Neural cell (in vitro differentiated cells): ENCODE data around the gene PPP1R13B. TPM values are rescaled to one million over a fixed set of nuclear protein-coding genes. Genes with fewer than 3 reads are reported as not detected.

ENCODE experiments used
- H2AFZ ChIP-seq: fragments of 200-600, 300-800 bp; sonication (generic), shearing (Covaris generic); 2 replicates; pipeline ENCODE4 v1.6.0; 2014; ENCODE audit warnings: low read depth, mild to moderate bottlenecking, antibody characterized with exemption, low read length, moderate library complexity
- H3F3A ChIP-seq: fragments of 200-600 bp; shearing (Covaris generic); 2 replicates; pipeline ENCODE4 v1.6.1; 2016; ENCODE audit warnings: mild to moderate bottlenecking, moderate library complexity, mixed read lengths, antibody characterized with exemption, low read length; ENCODE audit not compliant: insufficient read depth, poor library complexity, severe bottlenecking
- H3K27ac ChIP-seq: fragments of 200-600, 300-800 bp; sonication (generic), shearing (Covaris generic); 2 replicates; pipeline ENCODE4 v1.5.1; 2014; ENCODE audit warnings: mild to moderate bottlenecking, low read length, moderate library complexity
- H3K27me3 ChIP-seq: fragments of 300-800, 200-600 bp; sonication (generic), shearing (Covaris generic); 2 replicates; pipeline ENCODE4 v1.6.0; 2014; ENCODE audit warnings: mild to moderate bottlenecking, low read depth, low read length, moderate library complexity; ENCODE audit not compliant: insufficient read depth
- H3K36me3 ChIP-seq: fragments of 300-800, 200-600 bp; sonication (generic), shearing (Covaris generic); 2 replicates; pipeline ENCODE4 v1.5.1; 2014; ENCODE audit warnings: mild to moderate bottlenecking, antibody characterized with exemption, low read length, moderate library complexity; ENCODE audit not compliant: insufficient read depth
- H3K4me2 ChIP-seq: fragments of 300-800, 200-600 bp; sonication (generic), shearing (Covaris generic); 2 replicates; pipeline ENCODE4 v1.6.0; 2014; ENCODE audit warnings: mild to moderate bottlenecking, low read length
- H3K4me3 ChIP-seq: fragments of 300-800, 200-600 bp; sonication (generic), shearing (Covaris generic); 2 replicates; pipeline ENCODE4 v1.5.1; 2014; ENCODE audit warnings: mild to moderate bottlenecking, low read length, moderate library complexity
- H3K79me2 ChIP-seq: fragments of 200-600 bp; shearing (Covaris generic); replicated peaks from 2 replicates; pipeline ENCODE4 v1.6.0; 2014; ENCODE audit warnings: mild to moderate bottlenecking, low read length, moderate library complexity; ENCODE audit not compliant: insufficient read depth
- H3K9ac ChIP-seq: fragments of 300-800, 200-600 bp; sonication (generic), shearing (Covaris generic); 2 replicates; pipeline ENCODE4 v1.6.1; 2016; ENCODE audit warnings: mild to moderate bottlenecking, low read length, mixed read lengths
- H3K9me2 ChIP-seq: fragments of 200-600 bp; shearing (Covaris generic); 2 replicates; pipeline ENCODE4 v1.6.1; 2016; ENCODE audit warnings: mild to moderate bottlenecking, low read length, mixed read lengths; ENCODE audit not compliant: insufficient read depth
- H3K9me3 ChIP-seq: fragments of 200-600, 300-800 bp; sonication (generic), shearing (Covaris generic); 2 replicates; pipeline ENCODE4 v1.6.1; 2016; ENCODE audit warnings: mild to moderate bottlenecking, mixed run types, low read length, moderate library complexity, mixed read lengths
- H4K20me1 ChIP-seq: fragments of 200-600 bp; shearing (Covaris generic); 2 replicates; pipeline ENCODE4 v1.6.1; 2016; ENCODE audit warnings: mild to moderate bottlenecking, mixed run types; ENCODE audit not compliant: insufficient read depth
- EP300 ChIP-seq: fragments of 450-650 bp; conservative IDR thresholded peaks from 2 replicates; pipeline ENCODE4 v1.6.1; 2014; ENCODE audit warnings: antibody characterized with exemption, mild to moderate bottlenecking, moderate library complexity; ENCODE audit not compliant: poor library complexity, severe bottlenecking
- EZH2 ChIP-seq: fragments of 200-600, 300-800 bp; shearing (Covaris generic), sonication (generic); IDR thresholded peaks from 2 replicates; pipeline ENCODE4 v1.6.1; 2014; ENCODE audit warnings: antibody characterized with exemption, low read length, borderline replicate concordance, mild to moderate bottlenecking; ENCODE audit not compliant: insufficient read depth, poor library complexity, severe bottlenecking
- MXI1 ChIP-seq: fragments of 450-650 bp; conservative IDR thresholded peaks from 2 replicates; pipeline ENCODE4 v1.6.1; 2014; ENCODE audit warnings: antibody characterized with exemption, mild to moderate bottlenecking; ENCODE audit not compliant: poor library complexity, severe bottlenecking
- POLR2AphosphoS5 ChIP-seq: IDR thresholded peaks from 2 replicates; pipeline ENCODE4 v1.6.1; 2012
- RAD21 ChIP-seq: fragments of 450-650 bp; conservative IDR thresholded peaks from 2 replicates; pipeline ENCODE4 v1.6.1; 2014; ENCODE audit warnings: antibody characterized with exemption, mild to moderate bottlenecking, moderate library complexity
- REST ChIP-seq: IDR thresholded peaks from 2 replicates; pipeline ENCODE4 v1.6.1; 2012; ENCODE audit warnings: borderline replicate concordance
- SMC3 ChIP-seq: fragments of 450-650 bp; conservative IDR thresholded peaks from 2 replicates; pipeline ENCODE4 v1.6.1; 2014; ENCODE audit warnings: antibody characterized with exemption, mild to moderate bottlenecking, moderate library complexity; ENCODE audit not compliant: poor library complexity
- TAF1 ChIP-seq: IDR thresholded peaks from 2 replicates; pipeline ENCODE4 v1.6.1; 2012; ENCODE audit warnings: low read depth
- polyA plus RNA-seq: library from polyadenylated mRNA; depleted of rRNA; stranded (reverse); fragments of >200 nt; gene quantifications from 2 replicates; pipeline ENCODE4 v1.2.3, GENCODE V29; 2014
- TF ChIP-seq, protein P1 (sequence below): fragments of 450-650 bp; IDR thresholded peaks from 2 replicates; pipeline ENCODE4 v1.5.1; 2014; ENCODE audit warnings: antibody characterized with exemption, mild to moderate bottlenecking, moderate library complexity; ENCODE audit not compliant: poor library complexity, severe bottlenecking

Gene PPP1R13B
- polyA plus RNA-seq, 1 donor from 2014 or later = 8.2 TPM

DNA sequence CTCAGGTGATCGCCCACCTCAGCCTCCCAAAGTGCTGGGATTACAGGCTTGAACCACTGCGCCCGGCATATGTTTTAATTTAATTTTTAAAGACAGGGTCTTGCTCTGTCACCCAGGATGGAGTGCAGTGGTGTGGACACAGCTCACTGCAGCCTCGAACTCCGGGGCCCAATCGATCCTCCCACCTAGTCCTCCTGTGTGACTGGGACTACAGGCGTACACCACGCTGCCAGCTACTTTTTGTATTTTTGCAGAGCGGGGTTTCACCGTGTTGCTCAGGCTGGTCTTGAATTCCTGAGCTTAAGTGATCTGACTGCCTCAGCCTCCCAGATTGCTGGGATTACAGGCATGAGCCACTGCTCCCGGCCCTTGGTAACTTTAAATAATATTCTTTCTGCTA, 30.8 kb upstream of the PPP1R13B start:
- Histone ChIP-seq H2AFZ (no peak overlapping the region), H3K4me3 (no peak overlapping the region), H3F3A (no peaks in the 10 kb centered on the region), H3K4me2 (no peak overlapping the region), H3K9ac (no peak overlapping the region), H3K36me3 (no peaks in the 10 kb centered on the region), H3K27ac (no peak overlapping the region), H4K20me1 (no peaks in the 10 kb centered on the region), H3K9me3 (no peaks in the 10 kb centered on the region), H3K9me2 (no peaks in the 10 kb centered on the region), H3K27me3 (no peaks in the 10 kb centered on the region), H3K79me2 (no peaks in the 10 kb centered on the region)
- TF ChIP-seq EZH2 = no peak
- TF ChIP-seq MXI1 = no peak
- TF ChIP-seq TAF1 = no peak
- TF ChIP-seq RAD21 = no peak

- no peaks in the 10 kb centered on the region for H3K36me3 ChIP-seq
- H3K27me3 ChIP-seq = no peaks in the 10 kb centered on the region
- H3F3A ChIP-seq = no peaks in the 10 kb centered on the region
- TF ChIP-seq EZH2 (no peak), EP300 (no peak), RAD21 (no peak), REST (no peak), SMC3 (no peak), TAF1 (no peak), MXI1 (no peak), POLR2AphosphoS5 (no peak)
- TF ChIP-seq, protein P1, sequence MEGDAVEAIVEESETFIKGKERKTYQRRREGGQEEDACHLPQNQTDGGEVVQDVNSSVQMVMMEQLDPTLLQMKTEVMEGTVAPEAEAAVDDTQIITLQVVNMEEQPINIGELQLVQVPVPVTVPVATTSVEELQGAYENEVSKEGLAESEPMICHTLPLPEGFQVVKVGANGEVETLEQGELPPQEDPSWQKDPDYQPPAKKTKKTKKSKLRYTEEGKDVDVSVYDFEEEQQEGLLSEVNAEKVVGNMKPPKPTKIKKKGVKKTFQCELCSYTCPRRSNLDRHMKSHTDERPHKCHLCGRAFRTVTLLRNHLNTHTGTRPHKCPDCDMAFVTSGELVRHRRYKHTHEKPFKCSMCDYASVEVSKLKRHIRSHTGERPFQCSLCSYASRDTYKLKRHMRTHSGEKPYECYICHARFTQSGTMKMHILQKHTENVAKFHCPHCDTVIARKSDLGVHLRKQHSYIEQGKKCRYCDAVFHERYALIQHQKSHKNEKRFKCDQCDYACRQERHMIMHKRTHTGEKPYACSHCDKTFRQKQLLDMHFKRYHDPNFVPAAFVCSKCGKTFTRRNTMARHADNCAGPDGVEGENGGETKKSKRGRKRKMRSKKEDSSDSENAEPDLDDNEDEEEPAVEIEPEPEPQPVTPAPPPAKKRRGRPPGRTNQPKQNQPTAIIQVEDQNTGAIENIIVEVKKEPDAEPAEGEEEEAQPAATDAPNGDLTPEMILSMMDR = no peak
- H3K79me2 ChIP-seq = no peaks in the 10 kb centered on the region
- no peaks in the 10 kb centered on the region for H4K20me1 ChIP-seq
- H3K4me3 ChIP-seq = no peak overlapping the region
- no peak overlapping the region for H2AFZ ChIP-seq
- H3K9me3 ChIP-seq = no peaks in the 10 kb centered on the region
- H3K9me2 ChIP-seq = no peaks in the 10 kb centered on the region
- no peak overlapping the region for H3K4me2 ChIP-seq
- no peak overlapping the region for H3K27ac ChIP-seq
- no peak overlapping the region for H3K9ac ChIP-seq
Measured at GRCh38 chr14:103875010-103875409, 27.6 kb upstream of the PPP1R13B start.

DNA sequence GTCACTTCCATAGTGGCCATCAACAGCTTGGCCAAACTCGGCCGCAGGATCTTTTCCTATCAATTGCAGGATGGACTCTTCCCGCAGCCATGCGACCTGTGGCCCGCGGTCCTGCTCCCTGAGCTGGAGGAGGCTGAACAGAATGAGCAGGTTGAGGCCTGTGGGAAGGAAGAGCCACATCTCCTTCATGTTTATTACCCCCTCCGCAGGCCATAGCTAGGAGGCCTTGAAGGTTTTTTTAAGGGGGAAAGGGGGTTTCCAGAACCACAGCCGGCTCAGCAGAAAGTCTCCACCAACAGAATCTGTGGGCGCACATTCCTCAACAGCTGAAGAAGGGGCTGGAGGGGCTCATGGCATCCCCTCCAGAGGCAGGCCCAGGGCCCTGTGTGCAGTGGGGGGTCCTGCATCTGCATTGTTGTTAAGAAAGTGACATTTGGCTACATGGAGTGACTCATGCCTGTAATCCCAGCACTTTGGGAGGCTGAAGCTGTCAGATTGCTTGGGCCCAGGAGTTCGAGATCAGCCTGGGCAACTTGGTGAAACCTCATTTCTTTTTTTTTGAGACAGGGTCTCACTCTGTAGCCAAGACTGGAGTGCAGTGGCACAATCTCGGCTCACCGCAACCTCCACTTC, 25.2 kb upstream of the PPP1R13B start:
- Histone ChIP-seq H3F3A (no peaks in the 10 kb centered on the region), H4K20me1 (no peaks in the 10 kb centered on the region), H3K9me2 (no peaks in the 10 kb centered on the region), H3K9me3 (no peaks in the 10 kb centered on the region), H3K27ac (no peak overlapping the region), H3K27me3 (no peaks in the 10 kb centered on the region), H2AFZ (no peak overlapping the region), H3K4me2 (no peak overlapping the region), H3K36me3 (no peaks in the 10 kb centered on the region), H3K9ac (no peak overlapping the region), H3K4me3 (no peak overlapping the region), H3K79me2 (no peaks in the 10 kb centered on the region)
- TF ChIP-seq POLR2AphosphoS5 (no peak), RAD21 (no peak), SMC3 (no peak), EZH2 (no peak), REST (no peak), TAF1 (no peak), EP300 (no peak), MXI1 (no peak)
- TF ChIP-seq, protein P1 = no peak
